ENCODE data around the gene SERPIND1.
"Not testable (repeated sequence)": the region's sequence is repeated elsewhere in the genome, so short reads cannot be mapped to it uniquely, and the experiment has no call there.

Gene SERPIND1

GRCh38 chr22:20773793-20774212, at the start of gene SERPIND1:
TSS of gene SERPIND1 (plus strand) at chr22:20774113. CDS start at chr22:20779313, 5,200 bp downstream.
- in situ Hi-C loops (cut with MboI; ENCODE audit: low sequenced_read_pairs, unreplicated experiment), result no loop called here
- DNase-seq (ENCODE audit: low spot score), result no peak
- no peak for TF ChIP-seq CTCF (IDR thresholded peaks at IDR 0.05; ENCODE audit: borderline replicate concordance, control extremely low read depth, extremely low read depth, insufficient read depth, missing control alignments)

- no peak for DNase-seq (ENCODE audit: low spot score)
- TF ChIP-seq CTCF (IDR thresholded peaks at IDR 0.05; ENCODE audit: borderline replicate concordance, control extremely low read depth, extremely low read depth, insufficient read depth, missing control alignments), result no peak
- in situ Hi-C loops (cut with MboI; ENCODE audit: low sequenced_read_pairs, unreplicated experiment), result no loop called here
Measured at GRCh38 chr22:20724676-20725454, 49.0 kb upstream of the SERPIND1 start.

DNA sequence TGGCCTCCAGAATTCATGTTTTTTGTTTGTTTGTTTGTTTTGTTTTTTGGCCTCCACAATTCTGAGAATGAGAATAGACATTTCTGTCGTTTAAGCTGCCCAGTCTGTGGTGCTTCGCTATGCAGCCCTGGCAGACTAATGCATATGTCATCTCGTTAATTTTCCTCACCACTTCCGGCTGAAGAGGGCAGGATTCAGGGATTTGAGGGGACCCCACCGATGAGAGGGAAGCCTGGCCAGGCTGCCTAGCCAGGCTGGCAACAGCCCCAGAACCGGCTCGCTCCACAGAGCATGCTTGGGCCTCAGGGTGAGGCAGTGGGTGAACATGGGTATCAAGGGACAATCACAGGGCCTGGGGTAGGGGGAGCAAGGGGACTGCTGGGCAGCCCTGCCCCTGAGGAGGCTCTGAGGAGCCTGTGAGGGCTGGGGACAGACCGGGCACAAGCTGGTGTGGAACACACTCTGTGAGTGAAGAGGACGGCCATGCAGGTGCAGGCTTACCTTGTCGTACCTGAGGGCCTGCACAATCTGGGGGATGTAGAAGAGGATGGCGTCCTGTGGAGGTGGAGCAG, 47.8 kb upstream of the SERPIND1 start:
- DNase-seq (ENCODE audit: low spot score), result no peak
- TF ChIP-seq CTCF (IDR thresholded peaks at IDR 0.05; ENCODE audit: borderline replicate concordance, control extremely low read depth, extremely low read depth, insufficient read depth, missing control alignments), result no peak
- in situ Hi-C loops (cut with MboI; ENCODE audit: low sequenced_read_pairs, unreplicated experiment), result no loop called here

- in situ Hi-C loops (cut with MboI; ENCODE audit: low sequenced_read_pairs, unreplicated experiment), result no loop called here
- no peak for TF ChIP-seq CTCF (IDR thresholded peaks at IDR 0.05; ENCODE audit: borderline replicate concordance, control extremely low read depth, extremely low read depth, insufficient read depth, missing control alignments)
- no peak for DNase-seq (ENCODE audit: low spot score)
Measured at GRCh38 chr22:20727118-20728015, 46.5 kb upstream of the SERPIND1 start.

- no peak for TF ChIP-seq CTCF (IDR thresholded peaks at IDR 0.05; ENCODE audit: borderline replicate concordance, control extremely low read depth, extremely low read depth, insufficient read depth, missing control alignments)
- in situ Hi-C loops (cut with MboI; ENCODE audit: low sequenced_read_pairs, unreplicated experiment), result no loop called here
- no peak for DNase-seq (ENCODE audit: low spot score)
Measured at GRCh38 chr22:20728523-20729190, 45.3 kb upstream of the SERPIND1 start.

DNA sequence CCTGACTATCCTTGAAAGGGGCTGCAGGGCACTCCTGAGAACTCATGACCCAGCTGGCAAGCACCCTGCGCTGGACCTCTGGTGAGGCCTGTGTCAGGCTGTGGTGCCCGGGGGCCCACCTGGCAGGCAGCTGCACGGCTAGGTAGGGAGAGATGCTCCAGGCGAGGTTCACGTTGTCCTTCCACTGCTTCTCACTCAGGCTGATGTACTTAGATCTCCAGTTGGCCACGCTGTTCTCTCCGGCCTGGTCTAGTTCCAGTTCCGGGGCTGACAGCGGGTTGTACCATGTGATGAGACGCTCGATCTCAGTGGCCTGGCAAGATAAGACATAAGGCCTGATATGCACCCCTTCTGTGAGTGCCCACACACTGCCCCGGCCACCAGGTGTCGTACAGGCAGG, 44.7 kb upstream of the SERPIND1 start:
- DNase-seq (ENCODE audit: low spot score), result no peak
- in situ Hi-C loops (cut with MboI; ENCODE audit: low sequenced_read_pairs, unreplicated experiment), result no loop called here
- no peak for TF ChIP-seq CTCF (IDR thresholded peaks at IDR 0.05; ENCODE audit: borderline replicate concordance, control extremely low read depth, extremely low read depth, insufficient read depth, missing control alignments)

DNA sequence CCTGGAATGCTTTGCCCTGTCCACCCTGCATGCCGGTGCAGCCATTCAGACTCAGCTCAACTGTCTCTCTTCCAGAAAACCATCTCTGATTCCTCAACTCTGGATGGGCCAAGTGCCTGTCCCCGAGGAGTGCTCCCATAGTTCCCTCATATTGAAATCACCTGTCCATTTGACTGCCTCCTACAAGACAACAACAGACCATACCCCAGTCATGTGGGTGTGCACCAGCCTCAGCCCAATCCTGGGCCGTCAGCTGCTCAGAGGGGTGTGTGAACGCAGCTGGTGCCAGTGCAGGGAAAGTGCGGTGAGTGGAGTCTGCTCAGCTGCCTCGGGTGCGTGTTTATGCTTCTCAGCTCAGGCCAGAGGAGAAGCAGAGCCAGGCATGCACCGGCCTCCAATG, 41.5 kb upstream of the SERPIND1 start:
- in situ Hi-C loops (cut with MboI; ENCODE audit: low sequenced_read_pairs, unreplicated experiment); DNase-seq (ENCODE audit: low spot score): not testable (repeated sequence)

DNA sequence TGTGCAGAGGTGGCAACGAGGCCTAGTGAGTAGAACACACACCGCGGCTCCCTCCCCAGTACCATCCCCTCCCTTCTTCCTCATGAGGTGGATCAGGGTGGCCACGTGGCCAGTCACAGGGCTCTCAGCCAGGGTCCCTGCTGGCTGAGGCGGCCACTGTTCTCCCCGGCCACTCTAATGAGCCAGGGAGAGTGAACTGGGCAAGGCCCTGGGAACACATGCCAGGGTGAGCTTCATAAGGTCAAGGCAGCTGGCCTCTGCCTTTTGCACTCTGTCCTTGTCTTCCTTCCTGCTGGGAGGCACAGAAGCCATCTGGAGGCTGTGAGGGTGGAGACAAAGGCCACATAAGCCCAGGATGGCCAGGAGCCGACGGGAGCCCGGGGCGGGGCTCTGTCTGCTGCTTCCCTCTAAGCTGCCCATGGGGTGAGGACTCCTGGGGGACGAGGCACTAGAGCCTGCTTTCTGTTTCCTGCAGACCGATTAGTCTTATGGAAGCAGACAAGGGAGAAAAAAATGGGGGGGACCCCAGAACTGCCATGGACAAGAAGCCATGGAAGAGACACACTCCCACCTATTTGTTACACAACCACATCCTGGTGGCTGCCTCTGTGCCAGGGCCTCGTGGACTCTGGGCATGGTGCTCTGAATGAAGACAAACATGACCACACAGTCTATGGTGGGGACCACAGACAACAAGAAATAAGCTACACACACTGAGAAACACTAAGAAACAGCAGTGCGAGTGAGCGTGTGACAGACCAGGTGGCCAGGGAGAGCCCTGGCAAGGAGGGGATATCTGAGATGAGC, 38.4 kb upstream of the SERPIND1 start:
- DNase-seq (ENCODE audit: low spot score); in situ Hi-C loops (cut with MboI; ENCODE audit: low sequenced_read_pairs, unreplicated experiment): not testable (repeated sequence)
